ENCODE results near the gene IL21R.

DNA sequence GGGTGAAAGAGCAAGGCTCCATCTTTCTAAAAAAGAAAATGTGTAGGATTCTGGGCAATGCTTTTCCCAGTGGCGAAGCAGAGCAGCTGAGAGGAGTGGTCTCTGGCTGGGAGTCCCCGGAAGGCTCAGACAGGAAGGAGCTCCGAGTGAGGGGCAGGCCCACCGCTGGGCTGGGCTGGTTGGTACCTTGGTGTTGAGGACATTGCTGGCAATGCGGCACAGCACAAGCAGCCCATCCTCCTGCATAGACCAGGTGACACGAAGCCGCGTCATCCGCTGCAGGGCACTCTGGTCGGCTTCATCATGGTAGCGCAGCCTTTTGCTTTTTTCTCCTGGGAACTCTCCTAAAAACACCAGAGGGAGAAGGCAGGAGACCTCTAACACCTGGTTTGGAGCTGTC is 83.8 kb downstream of the IL21R start:
- TF ChIP-seq ARNTL (CRISPR knock-in tag; IDR thresholded peaks at IDR 0.05; ENCODE audit: borderline replicate concordance, low read depth) (no peak), RARB (CRISPR knock-in tag; IDR thresholded peaks at IDR 0.05) (no peak), ISL1 (CRISPR knock-in tag; IDR thresholded peaks at IDR 0.05) (no peak), ZFP3 (CRISPR knock-in tag; IDR thresholded peaks at IDR 0.05) (no peak), SNAI2 (CRISPR knock-in tag; IDR thresholded peaks at IDR 0.05) (no peak)
- TF ChIP-seq, protein P1, sequence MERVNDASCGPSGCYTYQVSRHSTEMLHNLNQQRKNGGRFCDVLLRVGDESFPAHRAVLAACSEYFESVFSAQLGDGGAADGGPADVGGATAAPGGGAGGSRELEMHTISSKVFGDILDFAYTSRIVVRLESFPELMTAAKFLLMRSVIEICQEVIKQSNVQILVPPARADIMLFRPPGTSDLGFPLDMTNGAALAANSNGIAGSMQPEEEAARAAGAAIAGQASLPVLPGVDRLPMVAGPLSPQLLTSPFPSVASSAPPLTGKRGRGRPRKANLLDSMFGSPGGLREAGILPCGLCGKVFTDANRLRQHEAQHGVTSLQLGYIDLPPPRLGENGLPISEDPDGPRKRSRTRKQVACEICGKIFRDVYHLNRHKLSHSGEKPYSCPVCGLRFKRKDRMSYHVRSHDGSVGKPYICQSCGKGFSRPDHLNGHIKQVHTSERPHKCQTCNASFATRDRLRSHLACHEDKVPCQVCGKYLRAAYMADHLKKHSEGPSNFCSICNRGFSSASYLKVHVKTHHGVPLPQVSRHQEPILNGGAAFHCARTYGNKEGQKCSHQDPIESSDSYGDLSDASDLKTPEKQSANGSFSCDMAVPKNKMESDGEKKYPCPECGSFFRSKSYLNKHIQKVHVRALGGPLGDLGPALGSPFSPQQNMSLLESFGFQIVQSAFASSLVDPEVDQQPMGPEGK (CRISPR knock-in tag; IDR thresholded peaks at IDR 0.05; ENCODE audit: borderline replicate concordance) = no peak
- TF ChIP-seq, protein P2, sequence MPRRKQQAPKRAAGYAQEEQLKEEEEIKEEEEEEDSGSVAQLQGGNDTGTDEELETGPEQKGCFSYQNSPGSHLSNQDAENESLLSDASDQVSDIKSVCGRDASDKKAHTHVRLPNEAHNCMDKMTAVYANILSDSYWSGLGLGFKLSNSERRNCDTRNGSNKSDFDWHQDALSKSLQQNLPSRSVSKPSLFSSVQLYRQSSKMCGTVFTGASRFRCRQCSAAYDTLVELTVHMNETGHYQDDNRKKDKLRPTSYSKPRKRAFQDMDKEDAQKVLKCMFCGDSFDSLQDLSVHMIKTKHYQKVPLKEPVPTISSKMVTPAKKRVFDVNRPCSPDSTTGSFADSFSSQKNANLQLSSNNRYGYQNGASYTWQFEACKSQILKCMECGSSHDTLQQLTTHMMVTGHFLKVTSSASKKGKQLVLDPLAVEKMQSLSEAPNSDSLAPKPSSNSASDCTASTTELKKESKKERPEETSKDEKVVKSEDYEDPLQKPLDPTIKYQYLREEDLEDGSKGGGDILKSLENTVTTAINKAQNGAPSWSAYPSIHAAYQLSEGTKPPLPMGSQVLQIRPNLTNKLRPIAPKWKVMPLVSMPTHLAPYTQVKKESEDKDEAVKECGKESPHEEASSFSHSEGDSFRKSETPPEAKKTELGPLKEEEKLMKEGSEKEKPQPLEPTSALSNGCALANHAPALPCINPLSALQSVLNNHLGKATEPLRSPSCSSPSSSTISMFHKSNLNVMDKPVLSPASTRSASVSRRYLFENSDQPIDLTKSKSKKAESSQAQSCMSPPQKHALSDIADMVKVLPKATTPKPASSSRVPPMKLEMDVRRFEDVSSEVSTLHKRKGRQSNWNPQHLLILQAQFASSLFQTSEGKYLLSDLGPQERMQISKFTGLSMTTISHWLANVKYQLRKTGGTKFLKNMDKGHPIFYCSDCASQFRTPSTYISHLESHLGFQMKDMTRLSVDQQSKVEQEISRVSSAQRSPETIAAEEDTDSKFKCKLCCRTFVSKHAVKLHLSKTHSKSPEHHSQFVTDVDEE (CRISPR knock-in tag; IDR thresholded peaks at IDR 0.05) = no peak
- TF ChIP-seq, protein P3, sequence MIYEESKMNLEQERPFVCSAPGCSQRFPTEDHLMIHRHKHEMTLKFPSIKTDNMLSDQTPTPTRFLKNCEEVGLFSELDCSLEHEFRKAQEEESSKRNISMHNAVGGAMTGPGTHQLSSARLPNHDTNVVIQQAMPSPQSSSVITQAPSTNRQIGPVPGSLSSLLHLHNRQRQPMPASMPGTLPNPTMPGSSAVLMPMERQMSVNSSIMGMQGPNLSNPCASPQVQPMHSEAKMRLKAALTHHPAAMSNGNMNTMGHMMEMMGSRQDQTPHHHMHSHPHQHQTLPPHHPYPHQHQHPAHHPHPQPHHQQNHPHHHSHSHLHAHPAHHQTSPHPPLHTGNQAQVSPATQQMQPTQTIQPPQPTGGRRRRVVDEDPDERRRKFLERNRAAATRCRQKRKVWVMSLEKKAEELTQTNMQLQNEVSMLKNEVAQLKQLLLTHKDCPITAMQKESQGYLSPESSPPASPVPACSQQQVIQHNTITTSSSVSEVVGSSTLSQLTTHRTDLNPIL (CRISPR knock-in tag; IDR thresholded peaks at IDR 0.05; ENCODE audit: low read depth) = no peak
